Tongue (tissue), 2 donors: ENCODE results near the gene PDLIM7. TPM values are rescaled to one million over a fixed set of nuclear protein-coding genes. Genes with fewer than 3 reads are reported as not detected.
"Not testable (repeated sequence)": the region's sequence is repeated elsewhere in the genome, so short reads cannot be mapped to it uniquely, and the experiment has no call there.

Source experiments
- DNase-seq: peaks from one replicate; pipeline ENCODE4 v3.0.0-alpha.2; 2015
- total RNA-seq: library from RNA; depleted of rRNA; stranded (reverse); fragments of >200 nt; gene quantifications from one replicate; pipeline ENCODE4 v1.2.3, GENCODE V29; 2014

PDLIM7 gene
- total RNA-seq, 1 donor from 2014 or later: 83.0 TPM

- no peak for DNase-seq
Observed at GRCh38 chr5:177490311-177490991, 7.0 kb downstream of the PDLIM7 start.

DNA sequence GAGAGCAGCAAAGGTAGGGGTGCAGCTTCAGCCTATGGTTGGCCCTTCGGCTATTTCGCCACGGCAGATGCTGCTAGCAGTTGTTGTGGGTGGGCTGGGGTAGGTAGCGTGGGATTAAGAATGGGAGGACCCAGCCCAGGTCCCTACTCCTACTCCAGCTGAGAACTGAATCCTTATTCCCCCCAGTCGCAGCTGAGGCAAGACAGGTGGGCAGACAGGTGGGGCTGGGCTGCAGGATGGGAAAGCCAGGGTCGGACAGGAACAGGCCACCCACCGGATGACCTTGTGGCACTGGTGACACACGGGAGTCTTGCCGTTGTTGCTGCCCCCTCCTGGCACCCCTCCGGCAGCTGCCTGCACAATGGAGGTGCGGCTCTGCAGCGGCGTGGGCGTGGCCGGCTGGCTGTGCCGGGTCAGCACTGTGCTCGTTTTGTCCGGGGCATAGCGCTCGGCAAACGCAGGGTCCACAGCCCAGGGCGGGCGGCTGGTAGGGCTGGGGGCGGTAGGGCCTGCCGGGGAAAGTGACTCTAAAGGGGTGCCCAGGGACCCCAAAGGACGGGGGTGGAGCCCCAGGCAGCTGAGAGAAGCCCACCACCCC is 8.2 kb downstream of the PDLIM7 start:
- DNase-seq: no peak

DNA sequence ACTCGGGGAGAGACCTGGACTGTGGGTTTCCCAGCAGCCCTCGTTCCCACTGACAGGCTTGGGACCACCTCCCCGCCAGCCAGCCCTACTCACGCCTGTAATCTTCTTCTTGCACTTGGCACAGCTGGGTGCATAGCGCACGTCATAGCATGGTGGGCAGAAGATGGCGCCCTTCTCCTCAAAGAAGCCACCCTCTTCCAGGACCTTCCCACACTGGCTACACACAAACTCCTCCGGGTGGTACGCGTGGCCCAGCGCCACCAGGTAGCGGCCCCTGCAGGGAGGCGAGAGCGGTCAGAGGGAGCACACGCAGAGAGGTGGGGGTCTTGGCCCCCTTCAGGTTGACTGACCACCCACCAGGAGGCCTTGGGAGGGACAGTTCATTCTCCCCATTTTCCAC is 9.4 kb downstream of the PDLIM7 start:
- no peak for DNase-seq

DNA sequence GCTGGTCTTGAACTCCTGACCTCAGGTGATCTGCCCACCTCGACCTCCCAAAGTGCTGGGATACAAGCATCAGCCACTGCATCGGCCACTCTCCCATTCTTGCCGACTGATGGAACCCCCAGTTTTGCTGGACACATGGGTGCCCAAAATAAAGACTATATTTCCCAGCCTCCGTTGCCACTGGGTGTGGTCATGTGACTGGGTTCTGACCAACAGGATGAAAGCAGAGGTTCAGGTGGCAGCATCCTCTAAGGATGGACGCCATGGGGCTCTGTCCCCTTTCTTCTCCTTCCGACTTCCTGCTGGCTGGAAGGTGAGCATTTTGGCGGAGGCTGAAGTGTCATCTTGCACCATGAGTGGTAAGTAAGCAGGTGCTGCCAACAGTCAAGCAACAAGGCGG is 10.3 kb downstream of the PDLIM7 start:
- no peak for DNase-seq

- no peak for DNase-seq
Observed at GRCh38 chr5:177486256-177486655, 11.1 kb downstream of the PDLIM7 start.

- not testable (repeated sequence) for DNase-seq
Observed at GRCh38 chr5:177485753-177486152, 11.7 kb downstream of the PDLIM7 start.

DNA sequence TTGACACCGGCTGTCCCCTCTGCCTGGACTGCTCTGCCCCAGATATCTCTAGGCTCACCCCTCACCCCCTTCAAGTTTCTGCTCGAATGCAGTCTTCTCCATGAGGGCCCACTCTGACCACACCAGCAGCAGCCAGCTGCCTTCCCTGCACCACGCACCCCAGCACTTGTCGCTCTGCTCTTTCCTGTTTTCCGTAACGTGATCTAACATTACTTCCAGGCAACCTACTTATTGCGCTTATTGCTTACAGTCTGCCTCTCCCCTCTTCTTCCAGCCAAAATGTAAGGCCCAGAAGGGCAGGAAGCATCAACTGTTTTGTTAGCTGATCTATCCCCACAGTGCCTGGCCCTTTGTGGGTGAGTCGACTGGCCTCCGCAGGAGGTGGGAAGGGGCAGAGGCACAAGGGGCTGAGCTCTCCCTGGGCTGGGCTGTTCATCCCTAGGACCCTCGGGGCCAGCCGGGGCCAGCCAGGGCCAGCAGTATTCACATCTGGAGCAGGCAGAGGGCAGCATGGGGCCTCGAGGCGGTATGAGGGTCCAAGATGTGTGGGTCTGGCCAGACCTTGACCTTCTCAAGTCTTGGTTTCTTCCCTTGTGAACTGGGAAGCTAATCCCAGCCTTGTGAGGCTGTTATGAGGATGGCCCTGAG is 12.4 kb downstream of the PDLIM7 start:
- DNase-seq: no peak

GRCh38 chr5:177483994-177484901 is 13.2 kb downstream of the PDLIM7 start:
- DNase-seq: no peak

DNA sequence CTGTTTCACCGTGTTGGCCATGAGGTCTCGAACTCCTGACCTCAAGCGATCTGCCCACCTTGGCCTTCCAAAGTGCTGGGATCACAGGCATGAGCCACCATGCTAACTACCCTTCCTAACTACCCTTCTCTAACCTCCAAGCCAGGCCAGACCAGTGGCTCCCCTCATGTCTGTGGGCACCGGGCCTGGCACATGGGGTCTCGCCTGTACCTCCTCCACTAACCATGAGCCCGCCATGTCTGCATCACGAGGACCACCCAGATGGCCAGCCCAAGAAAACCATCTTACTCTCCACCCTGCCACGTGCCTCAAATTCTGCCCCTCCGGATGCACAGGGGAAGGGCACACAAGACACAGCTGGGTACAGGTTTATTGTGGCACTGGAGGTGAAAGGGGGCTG is 14.4 kb downstream of the PDLIM7 start:
- no peak for DNase-seq

DNA sequence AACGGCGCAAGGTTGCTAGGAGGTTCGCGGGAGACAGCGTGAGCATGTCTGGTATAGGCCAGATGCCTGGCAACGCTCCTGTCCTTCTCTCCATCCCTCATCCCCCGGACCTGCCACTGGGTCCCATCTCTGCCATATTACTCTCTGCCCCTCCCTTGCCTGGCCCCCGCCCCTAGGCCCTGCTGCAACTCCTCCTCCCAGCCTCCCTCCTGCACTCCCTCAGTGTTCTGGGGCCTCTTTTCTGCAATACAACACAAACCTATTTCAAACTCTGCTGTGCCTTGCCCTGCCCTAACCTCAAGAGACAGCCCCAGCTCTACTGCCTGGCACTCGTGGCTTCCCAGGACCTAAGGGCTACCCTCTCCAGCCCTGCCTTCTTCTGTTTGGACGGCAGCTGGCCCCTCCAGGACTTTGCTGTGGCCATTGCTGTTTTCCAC is 15.0 kb downstream of the PDLIM7 start:
- no peak for DNase-seq

GRCh38 chr5:177479774-177480173 is 17.6 kb downstream of the PDLIM7 start:
- no peak for DNase-seq

DNA sequence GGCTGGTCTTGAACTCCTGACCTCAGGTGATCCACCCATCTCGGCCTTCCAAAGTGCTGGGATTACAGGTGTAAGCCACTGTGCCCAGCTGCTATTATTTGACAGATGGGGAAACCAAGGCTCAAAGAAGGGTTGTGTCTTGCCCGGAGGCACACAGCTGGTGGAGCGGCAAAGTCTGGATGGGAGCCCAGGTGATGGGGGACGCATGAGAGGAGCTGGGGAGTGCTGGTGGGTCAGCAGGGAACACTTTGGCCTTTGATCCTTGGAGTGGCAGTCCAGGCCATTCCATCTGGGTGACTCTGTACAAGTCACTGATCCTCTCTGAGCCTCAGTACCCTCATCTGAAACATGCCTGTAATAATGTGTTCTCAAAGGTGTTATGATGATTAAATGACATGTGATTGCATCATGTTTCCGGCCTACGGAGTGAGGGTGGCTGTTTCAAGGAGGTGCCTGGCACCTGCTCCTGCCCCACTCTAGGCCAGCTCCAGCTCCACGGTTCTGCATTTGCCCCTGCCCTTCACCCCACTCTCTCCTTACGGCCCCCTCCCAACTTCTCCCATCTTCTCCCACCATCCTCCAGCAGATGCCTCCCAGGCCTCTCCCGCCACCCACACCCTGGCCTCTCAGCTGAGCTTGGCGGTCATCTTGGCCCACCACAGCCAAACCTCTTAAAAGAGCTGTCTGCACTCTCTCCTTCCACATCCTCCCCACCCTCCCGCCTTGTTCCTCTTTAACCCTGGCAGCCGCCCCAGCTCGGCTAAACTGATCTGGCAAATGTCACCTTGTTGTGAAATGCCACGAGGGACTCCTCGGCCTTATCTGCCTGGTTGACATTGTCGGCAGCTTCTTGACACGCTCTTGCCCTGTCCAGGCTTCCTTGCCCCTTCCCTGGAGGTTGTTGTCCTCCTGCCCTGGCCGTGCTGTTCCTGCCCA is 18.4 kb downstream of the PDLIM7 start:
- DNase-seq: peak; percentile 66

DNA sequence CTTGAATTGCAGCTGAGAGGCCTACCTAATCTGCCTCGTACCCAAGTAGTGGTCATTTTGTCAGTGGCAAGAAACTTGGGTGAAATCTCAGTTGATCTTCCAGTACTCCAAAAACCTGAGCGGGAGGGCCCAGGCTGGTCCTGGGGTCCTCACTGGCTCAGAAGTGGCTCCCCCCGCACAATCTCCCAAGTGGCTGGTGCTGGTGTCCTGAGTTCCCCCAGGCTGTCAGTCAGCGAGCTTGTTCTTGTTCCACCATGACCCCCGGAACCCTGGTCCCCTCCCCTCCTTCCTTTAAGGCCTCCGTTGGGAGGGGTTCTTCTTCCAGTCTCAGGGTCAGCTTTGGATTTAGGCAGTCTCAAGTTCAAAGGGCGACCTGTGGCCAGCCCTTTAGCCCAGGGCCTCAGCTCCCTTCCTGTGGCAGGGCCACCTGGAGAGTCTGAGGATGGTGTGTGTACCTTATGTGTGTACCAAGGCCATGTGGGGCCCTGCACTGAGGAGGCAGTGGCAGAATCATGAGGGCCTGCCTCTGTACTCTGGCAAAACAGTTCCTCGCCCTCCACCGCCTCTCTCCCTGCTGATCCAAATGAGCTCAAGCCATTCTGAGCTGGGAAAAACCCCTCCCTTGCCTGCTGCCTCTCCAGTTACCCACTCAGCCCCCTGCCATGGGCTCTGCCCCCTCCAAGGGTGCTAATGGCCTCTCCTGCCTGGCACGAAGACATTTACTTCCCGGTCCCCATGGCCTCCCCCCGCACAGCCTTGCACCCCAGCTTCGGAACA is 19.5 kb downstream of the PDLIM7 start:
- no peak for DNase-seq

- no peak for DNase-seq
Observed at GRCh38 chr5:177476531-177477233, 20.7 kb downstream of the PDLIM7 start.

DNA sequence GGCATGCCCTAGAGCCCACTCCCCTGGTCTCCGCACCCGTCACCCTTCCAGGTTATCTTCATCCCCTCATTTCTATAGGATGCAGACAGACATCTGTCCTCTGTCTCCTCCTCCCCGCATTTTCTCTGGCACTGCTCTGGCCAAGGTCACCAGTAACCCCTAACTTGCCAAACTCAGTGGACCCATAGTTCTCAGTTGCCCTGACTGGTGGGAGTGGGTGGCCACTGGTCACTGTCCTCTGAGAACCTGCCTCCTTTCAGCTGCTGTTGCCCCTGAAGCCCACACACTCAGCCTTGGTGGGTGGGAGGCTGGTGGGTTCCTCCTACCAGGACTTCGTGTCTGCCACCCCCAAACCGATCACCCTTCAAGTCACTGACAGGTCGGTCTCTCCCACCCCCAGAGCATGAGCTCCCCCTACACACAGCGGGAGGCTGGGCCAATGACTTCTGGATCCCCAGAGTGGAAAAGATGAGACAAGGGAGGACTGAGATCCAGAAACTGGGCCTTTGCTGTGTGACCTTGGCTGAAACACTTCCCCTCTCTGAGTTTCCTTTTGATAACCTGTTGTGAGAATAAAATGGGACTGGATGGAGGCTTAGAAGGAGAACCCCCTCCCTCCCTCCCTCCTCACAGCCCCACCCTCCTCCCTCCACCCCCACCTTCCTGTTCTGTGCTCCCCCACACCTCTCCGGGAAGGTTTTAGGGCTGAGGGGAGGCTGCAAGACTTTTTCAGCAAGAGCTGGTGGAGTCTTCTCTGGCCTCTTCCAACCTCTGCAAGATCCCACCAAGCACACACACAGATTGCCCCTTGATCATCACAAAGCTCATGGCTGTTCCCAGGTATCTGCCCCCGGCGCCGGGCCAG is 21.6 kb downstream of the PDLIM7 start:
- DNase-seq: no peak

DNA sequence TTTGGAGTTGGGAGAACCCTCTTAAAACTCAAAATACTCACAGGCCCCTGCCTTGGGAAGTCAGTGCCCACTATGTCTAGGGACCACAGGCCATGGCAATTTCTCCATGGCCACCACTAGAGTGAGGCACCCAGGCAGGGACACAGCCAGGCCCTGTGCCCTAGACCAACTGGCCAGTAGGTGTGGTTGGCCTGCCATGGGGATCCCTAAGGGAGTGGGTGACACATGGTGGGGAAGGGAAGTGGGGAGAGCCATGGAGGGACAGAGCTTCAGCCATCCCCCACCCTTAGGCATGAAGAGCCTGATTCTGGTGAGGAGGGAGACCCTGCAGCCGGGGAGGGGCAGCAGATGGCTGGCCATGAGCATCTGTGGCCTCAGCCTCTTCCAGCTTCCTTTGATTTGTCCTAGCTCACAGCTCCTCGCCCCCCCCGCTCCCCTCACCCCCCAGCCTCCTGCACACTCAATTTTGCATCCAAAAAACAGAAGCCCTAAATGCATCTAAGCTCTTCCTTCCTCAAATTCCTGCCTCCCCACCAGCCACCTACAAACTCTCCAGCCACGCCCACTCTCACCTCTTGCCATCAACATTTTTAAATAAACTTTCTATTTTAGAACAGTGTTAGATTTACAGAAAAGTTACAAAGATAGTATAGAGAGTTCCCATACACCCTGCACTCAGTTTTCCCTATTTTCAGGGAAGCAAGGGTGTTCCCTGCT is 22.4 kb downstream of the PDLIM7 start:
- no peak for DNase-seq

GRCh38 chr5:177474002-177474476 is 23.4 kb downstream of the PDLIM7 start:
- DNase-seq: no peak

GRCh38 chr5:177473443-177474001 is 23.9 kb downstream of the PDLIM7 start, which contains the start of gene DBN1:
TSS of gene DBN1 (minus strand) at chr5:177473634. CDS start at chr5:177473521, 113 bp downstream.
- DNase-seq: peak; percentile 86
